ENCODE data around the gene ESRP2. TPM values are rescaled to one million over a fixed set of nuclear protein-coding genes. Genes with fewer than 3 reads are reported as not detected.

The ESRP2 gene
- total and polyA plus RNA-seq, 9 of the 15 experiments (the other 6 are each of a cell fraction or from before 2014, with no cell fraction given) = 0.05 to 0.15 (median 0.07) TPM; not detected in 6

DNA sequence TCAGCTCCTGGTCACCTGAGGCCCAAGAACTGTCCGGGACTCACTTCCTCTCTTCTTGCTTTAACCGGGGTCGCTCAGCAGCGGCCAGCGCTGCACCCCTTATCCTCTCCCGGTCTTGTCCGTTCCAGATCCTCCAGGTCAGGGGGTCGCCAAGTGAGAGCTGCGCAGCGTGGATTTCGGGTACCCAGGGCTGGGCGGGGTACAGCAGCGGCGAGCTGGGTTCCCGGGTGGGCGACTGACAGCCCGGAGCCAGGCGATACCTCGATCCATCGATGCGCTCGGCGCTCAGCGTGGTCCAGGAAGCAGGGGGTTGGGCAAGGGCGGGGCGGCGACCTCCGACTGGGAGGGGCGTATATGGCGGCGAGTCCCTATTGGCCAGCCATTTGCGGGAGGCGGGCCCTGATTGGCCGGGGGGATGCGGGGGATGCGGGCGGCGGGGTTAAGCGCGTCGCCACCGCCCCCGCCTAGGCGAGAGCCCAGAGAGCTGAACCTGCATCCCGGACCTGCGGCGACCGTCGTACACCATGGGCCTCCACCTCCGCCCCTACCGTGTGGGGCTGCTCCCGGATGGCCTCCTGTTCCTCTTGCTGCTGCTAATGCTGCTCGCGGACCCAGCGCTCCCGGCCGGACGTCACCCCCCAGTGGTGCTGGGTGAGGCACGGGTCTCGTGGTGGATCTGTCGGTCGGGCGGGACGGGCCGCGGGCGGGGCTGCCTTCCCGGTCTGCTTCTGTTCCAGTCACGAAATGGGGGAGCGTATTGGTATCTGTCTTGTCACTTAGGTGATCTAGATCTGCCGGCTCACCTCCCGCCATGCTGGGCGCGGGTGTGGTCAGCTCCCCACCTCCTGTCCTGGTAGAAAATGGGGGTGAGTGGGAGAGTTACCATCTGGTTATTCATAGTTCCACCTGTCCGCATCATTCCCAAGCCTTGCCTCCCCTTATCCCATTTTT, 9.3 kb upstream of the ESRP2 start, which contains the start of gene PLA2G15 (continued):
- TF ChIP-seq ZNF311 (CRISPR knock-in tag; IDR thresholded peaks at IDR 0.05) (no peak), ZNF263 (CRISPR knock-in tag; IDR thresholded peaks at IDR 0.05; ENCODE audit: borderline replicate concordance) (0 out of 2 replicates have a peak, but pooled peaks have one; percentile 32), CHCHD3 (CRISPR knock-in tag; IDR thresholded peaks at IDR 0.05) (no peak), ATF1 (CRISPR knock-in tag; IDR thresholded peaks at IDR 0.05) (peak; percentile 51; the same call in 1 of the 2 replicates), ATF1 (tag; IDR thresholded peaks at IDR 0.05) (peak; percentile 88), ERF (CRISPR knock-in tag; IDR thresholded peaks at IDR 0.05) (no peak), COPS2 (conservative IDR thresholded peaks at IDR 0.05) (no peak), SOX6 (IDR thresholded peaks at IDR 0.05) (no peak), MCM3 (IDR thresholded peaks at IDR 0.05) (no peak), CHD4 (IDR thresholded peaks at IDR 0.05; ENCODE audit: insufficient read depth, insufficient replicate concordance, low read depth, low read length, poor library complexity, severe bottlenecking) (no peak), ELF1 (tag; IDR thresholded peaks at IDR 0.05) (peak; percentile 81), ZNF551 (CRISPR knock-in tag; IDR thresholded peaks at IDR 0.05) (no peak), RFX5 (IDR thresholded peaks at IDR 0.05; ENCODE audit: low read depth, low read length) (no peak), RBBP5 (IDR thresholded peaks at IDR 0.05; ENCODE audit: borderline replicate concordance, insufficient read depth, low read length, poor library complexity, severe bottlenecking) (peak; percentile 65)
- TF ChIP-seq, protein P1, sequence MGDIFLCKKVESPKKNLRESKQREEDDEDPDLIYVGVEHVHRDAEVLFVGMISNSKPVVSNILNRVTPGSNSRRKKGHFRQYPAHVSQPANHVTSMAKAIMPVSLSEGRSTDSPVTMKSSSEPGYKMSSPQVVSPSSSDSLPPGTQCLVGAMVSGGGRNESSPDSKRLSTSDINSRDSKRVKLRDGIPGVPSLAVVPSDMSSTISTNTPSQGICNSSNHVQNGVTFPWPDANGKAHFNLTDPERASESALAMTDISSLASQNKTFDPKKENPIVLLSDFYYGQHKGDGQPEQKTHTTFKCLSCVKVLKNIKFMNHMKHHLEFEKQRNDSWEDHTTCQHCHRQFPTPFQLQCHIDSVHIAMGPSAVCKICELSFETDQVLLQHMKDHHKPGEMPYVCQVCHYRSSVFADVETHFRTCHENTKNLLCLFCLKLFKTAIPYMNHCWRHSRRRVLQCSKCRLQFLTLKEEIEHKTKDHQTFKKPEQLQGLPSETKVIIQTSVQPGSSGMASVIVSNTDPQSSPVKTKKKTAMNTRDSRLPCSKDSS (IDR thresholded peaks at IDR 0.05; ENCODE audit: low read depth, partially characterized antibody) = no peak
- TF ChIP-seq, protein P2, sequence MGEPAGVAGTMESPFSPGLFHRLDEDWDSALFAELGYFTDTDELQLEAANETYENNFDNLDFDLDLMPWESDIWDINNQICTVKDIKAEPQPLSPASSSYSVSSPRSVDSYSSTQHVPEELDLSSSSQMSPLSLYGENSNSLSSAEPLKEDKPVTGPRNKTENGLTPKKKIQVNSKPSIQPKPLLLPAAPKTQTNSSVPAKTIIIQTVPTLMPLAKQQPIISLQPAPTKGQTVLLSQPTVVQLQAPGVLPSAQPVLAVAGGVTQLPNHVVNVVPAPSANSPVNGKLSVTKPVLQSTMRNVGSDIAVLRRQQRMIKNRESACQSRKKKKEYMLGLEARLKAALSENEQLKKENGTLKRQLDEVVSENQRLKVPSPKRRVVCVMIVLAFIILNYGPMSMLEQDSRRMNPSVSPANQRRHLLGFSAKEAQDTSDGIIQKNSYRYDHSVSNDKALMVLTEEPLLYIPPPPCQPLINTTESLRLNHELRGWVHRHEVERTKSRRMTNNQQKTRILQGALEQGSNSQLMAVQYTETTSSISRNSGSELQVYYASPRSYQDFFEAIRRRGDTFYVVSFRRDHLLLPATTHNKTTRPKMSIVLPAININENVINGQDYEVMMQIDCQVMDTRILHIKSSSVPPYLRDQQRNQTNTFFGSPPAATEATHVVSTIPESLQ (CRISPR knock-in tag; IDR thresholded peaks at IDR 0.05) = 0 out of 2 replicates have a peak, but pooled peaks have one; percentile 23
- TF ChIP-seq, protein P3, sequence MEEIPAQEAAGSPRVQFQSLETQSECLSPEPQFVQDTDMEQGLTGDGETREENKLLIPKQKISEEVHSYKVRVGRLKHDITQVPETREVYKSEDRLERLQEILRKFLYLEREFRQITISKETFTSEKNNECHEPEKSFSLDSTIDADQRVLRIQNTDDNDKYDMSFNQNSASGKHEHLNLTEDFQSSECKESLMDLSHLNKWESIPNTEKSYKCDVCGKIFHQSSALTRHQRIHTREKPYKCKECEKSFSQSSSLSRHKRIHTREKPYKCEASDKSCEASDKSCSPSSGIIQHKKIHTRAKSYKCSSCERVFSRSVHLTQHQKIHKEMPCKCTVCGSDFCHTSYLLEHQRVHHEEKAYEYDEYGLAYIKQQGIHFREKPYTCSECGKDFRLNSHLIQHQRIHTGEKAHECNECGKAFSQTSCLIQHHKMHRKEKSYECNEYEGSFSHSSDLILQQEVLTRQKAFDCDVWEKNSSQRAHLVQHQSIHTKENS (CRISPR knock-in tag; IDR thresholded peaks at IDR 0.05) = no peak
- TF ChIP-seq, protein P4, sequence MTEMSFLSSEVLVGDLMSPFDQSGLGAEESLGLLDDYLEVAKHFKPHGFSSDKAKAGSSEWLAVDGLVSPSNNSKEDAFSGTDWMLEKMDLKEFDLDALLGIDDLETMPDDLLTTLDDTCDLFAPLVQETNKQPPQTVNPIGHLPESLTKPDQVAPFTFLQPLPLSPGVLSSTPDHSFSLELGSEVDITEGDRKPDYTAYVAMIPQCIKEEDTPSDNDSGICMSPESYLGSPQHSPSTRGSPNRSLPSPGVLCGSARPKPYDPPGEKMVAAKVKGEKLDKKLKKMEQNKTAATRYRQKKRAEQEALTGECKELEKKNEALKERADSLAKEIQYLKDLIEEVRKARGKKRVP (CRISPR knock-in tag; IDR thresholded peaks at IDR 0.05) = no peak
- TF ChIP-seq, protein P5, sequence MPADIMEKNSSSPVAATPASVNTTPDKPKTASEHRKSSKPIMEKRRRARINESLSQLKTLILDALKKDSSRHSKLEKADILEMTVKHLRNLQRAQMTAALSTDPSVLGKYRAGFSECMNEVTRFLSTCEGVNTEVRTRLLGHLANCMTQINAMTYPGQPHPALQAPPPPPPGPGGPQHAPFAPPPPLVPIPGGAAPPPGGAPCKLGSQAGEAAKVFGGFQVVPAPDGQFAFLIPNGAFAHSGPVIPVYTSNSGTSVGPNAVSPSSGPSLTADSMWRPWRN (IDR thresholded peaks at IDR 0.05; ENCODE audit: low read depth) = no peak
- TF ChIP-seq, protein P6, sequence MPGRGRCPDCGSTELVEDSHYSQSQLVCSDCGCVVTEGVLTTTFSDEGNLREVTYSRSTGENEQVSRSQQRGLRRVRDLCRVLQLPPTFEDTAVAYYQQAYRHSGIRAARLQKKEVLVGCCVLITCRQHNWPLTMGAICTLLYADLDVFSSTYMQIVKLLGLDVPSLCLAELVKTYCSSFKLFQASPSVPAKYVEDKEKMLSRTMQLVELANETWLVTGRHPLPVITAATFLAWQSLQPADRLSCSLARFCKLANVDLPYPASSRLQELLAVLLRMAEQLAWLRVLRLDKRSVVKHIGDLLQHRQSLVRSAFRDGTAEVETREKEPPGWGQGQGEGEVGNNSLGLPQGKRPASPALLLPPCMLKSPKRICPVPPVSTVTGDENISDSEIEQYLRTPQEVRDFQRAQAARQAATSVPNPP (IDR thresholded peaks at IDR 0.05; ENCODE audit: borderline replicate concordance, insufficient read depth, insufficient read length) = no peak

Measured in K562 (cell line).